Stimulated activated naive CD4-positive, alpha-beta T cell treated with Interleukin-2 at 50 U/mL for 16 hours (primary cell): Measurements from ENCODE around the gene DEDD.
A peak's percentile ranks its signal among the peaks of the same experiment; 100 is the strongest.
"Not testable (repeated sequence)": the region's sequence is repeated elsewhere in the genome, so short reads cannot be mapped to it uniquely, and the experiment has no call there.

Experiments
- DNase-seq: peaks from one replicate; lab custom pipeline; 2025; lab: John Stamatoyannopoulos, UW

The DEDD gene

GRCh38 chr1:161122967-161123366 is 9.5 kb downstream of the DEDD start:
- DNase-seq: no peak

GRCh38 chr1:161121834-161122233 is 10.6 kb downstream of the DEDD start:
- DNase-seq: no peak

GRCh38 chr1:161121042-161121650 is 11.3 kb downstream of the DEDD start:
- no peak for DNase-seq

GRCh38 chr1:161119092-161119903 is 13.2 kb downstream of the DEDD start:
- DNase-seq: peak; percentile 76

- DNase-seq: peak; percentile 85
Observed at GRCh38 chr1:161117759-161118581, 14.5 kb downstream of the DEDD start, which contains the start of the genes NIT1 and PFDN2. NIT1 (plus strand) TSS chr1:161118105; CDS start chr1:161118177, 72 bp downstream. PFDN2 (minus strand) TSS chr1:161118037; CDS start chr1:161118026, 11 bp downstream.

GRCh38 chr1:161115961-161116360 is 16.5 kb downstream of the DEDD start:
- DNase-seq: not testable (repeated sequence)

GRCh38 chr1:161115132-161115711 is 17.2 kb downstream of the DEDD start:
- DNase-seq: peak; percentile 16

- DNase-seq: no peak
Observed at GRCh38 chr1:161114556-161114955, 17.9 kb downstream of the DEDD start.

- DNase-seq: no peak
Observed at GRCh38 chr1:161113915-161114314, 18.6 kb downstream of the DEDD start.

- DNase-seq: no peak
Observed at GRCh38 chr1:161111527-161111926, 20.9 kb downstream of the DEDD start.

GRCh38 chr1:161111117-161111516 is 21.4 kb downstream of the DEDD start:
- DNase-seq: no peak

GRCh38 chr1:161106431-161106830 is 26.0 kb downstream of the DEDD start:
- DNase-seq: no peak

GRCh38 chr1:161100556-161100955 is 31.9 kb downstream of the DEDD start:
- DNase-seq: no peak

GRCh38 chr1:161099090-161099802 is 33.2 kb downstream of the DEDD start:
- DNase-seq: no peak

GRCh38 chr1:161098210-161099068 is 34.0 kb downstream of the DEDD start, which contains the start of gene KLHDC9:
KLHDC9 (plus strand) TSS chr1:161098361; CDS start chr1:161098536, 175 bp downstream.
- DNase-seq: peak; percentile 59

GRCh38 chr1:161096530-161096929 is 35.9 kb downstream of the DEDD start:
- DNase-seq: no peak

GRCh38 chr1:161096015-161096414 is 36.5 kb downstream of the DEDD start:
- no peak for DNase-seq

- no peak for DNase-seq
Observed at GRCh38 chr1:161095230-161095629, 37.2 kb downstream of the DEDD start.

- DNase-seq: no peak
Observed at GRCh38 chr1:161094481-161094880, 38.0 kb downstream of the DEDD start.

GRCh38 chr1:161092621-161093028 is 39.8 kb downstream of the DEDD start:
- DNase-seq: peak; percentile 54
